SK-N-SH (cell line): ENCODE results near the gene NNT.

Source experiments
- CTCF ChIP-seq: fragments of 200-600 bp; sonication (generic); IDR thresholded peaks from 2 replicates; pipeline ENCODE4 v1.6.1; 2017; ENCODE audit warnings: antibody characterized with exemption, mild to moderate bottlenecking, moderate library complexity
- IRF3 ChIP-seq: fragments of 150-350 bp; IDR thresholded peaks from 2 replicates; pipeline ENCODE4 v1.6.1; 2016; ENCODE audit warnings: mild to moderate bottlenecking, low read depth, low read length
- RCOR1 ChIP-seq: fragments of 150-350 bp; IDR thresholded peaks from 2 replicates; pipeline ENCODE4 v1.6.1; 2017; ENCODE audit warnings: antibody characterized with exemption, low read length
- TCF12 ChIP-seq: IDR thresholded peaks from 2 replicates; pipeline ENCODE4 v1.4.0; 2012

GRCh38 chr5:43677253-43677652 is 74.3 kb downstream of the NNT start:
- TF ChIP-seq TCF12 (no peak), RCOR1 (no peak), CTCF (no peak), IRF3 (no peak)
